H1 (cell line): ENCODE measurements around the gene CAP2. TPM values are rescaled to one million over a fixed set of nuclear protein-coding genes. Genes with fewer than 3 reads are reported as not detected.

Experiments used
- CEBPB ChIP-seq: IDR thresholded peaks from 2 replicates; pipeline ENCODE4 v1.6.1; 2012; ENCODE audit warnings: low read depth, low read length
- CREB1 ChIP-seq: IDR thresholded peaks from 2 replicates; pipeline ENCODE4 v1.6.1; 2012; ENCODE audit warnings: inconsistent platforms
- KDM4A ChIP-seq: IDR thresholded peaks from one replicate; pipeline ENCODE4 v1.7.1; 2012; ENCODE audit warnings: low read depth, mild to moderate bottlenecking, moderate library complexity, low read length, inconsistent platforms; ENCODE audit not compliant: severe bottlenecking
- NRF1 ChIP-seq: IDR thresholded peaks from 2 replicates; pipeline ENCODE4 v1.6.1; 2011; ENCODE audit warnings: mild to moderate bottlenecking, low read depth, low read length, improper control_type of control experiment
- RNF2 ChIP-seq: fragments of 200-900, 300-1000 bp; sonication (generic); IDR thresholded peaks from 2 replicates; pipeline ENCODE4 v1.7.1; 2016; ENCODE audit warnings: borderline replicate concordance, low read depth, mild to moderate bottlenecking, antibody characterized with exemption, low read length; ENCODE audit not compliant: poor library complexity, severe bottlenecking; ENCODE audit errors: missing control alignments
- SRF ChIP-seq: IDR thresholded peaks from 2 replicates; pipeline ENCODE4 v1.6.1; 2011; ENCODE audit warnings: mild to moderate bottlenecking, low read depth, low read length, moderate library complexity
- SUZ12 ChIP-seq: fragments of 200-600 bp; sonication (generic); IDR thresholded peaks from 2 replicates; pipeline ENCODE4 v1.6.1; 2012; ENCODE audit warnings: mild to moderate bottlenecking, inconsistent platforms, low read length, moderate library complexity, mixed read lengths
- TBP ChIP-seq: IDR thresholded peaks from 2 replicates; pipeline ENCODE4 v1.6.1; 2011; ENCODE audit warnings: low read depth, low read length, improper control_type of control experiment
- TCF12 ChIP-seq: IDR thresholded peaks from 2 replicates; pipeline ENCODE4 v1.6.1; 2011; ENCODE audit warnings: low read depth, mild to moderate bottlenecking, low read length
- polyA plus RNA-seq, 7 experiments: library from polyadenylated mRNA; depleted of rRNA in 3 of 7; stranded (reverse) in 5 of 7; unstranded in 2 of 7; fragments of >200 nt in 5 of 7; fragments of 200-250 nt in 2 of 7; gene quantifications; 1 replicate in 5 of 7; 2 replicates in 1 of 7; 4 replicates in 1 of 7; pipeline versions ENCODE4 v1.2.1 to v1.2.3, GENCODE V29; 2011 to 2013; ENCODE audit warnings: missing spikeins in 2 of 7, mixed read lengths in 2 of 7
- total RNA-seq: library from RNA; stranded (reverse); fragmentation: NEBNext Ultra II Directional; extraction: Animal tissue kit (Norgen Biotek cat#: 25700); gene quantifications from 2 replicates; pipeline ENCODE4 v1.2.1, GENCODE V29; 2021
- TF ChIP-seq, protein P1 (sequence below): fragments of 300-600 bp; sonication (generic); IDR thresholded peaks from 2 replicates; pipeline ENCODE4 v1.7.1; 2012; ENCODE audit warnings: low read length, moderate library complexity, mild to moderate bottlenecking, inconsistent platforms; ENCODE audit not compliant: insufficient replicate concordance
- TF ChIP-seq, protein P2 (sequence below): IDR thresholded peaks from 2 replicates; pipeline ENCODE4 v1.6.1; 2012; ENCODE audit warnings: low read length, inconsistent platforms

The CAP2 gene
- total and polyA plus RNA-seq, 2 of the 8 experiments (the other 6 are each of a cell fraction or from before 2014, with no cell fraction given), result 7.2 to 10.0 TPM

DNA sequence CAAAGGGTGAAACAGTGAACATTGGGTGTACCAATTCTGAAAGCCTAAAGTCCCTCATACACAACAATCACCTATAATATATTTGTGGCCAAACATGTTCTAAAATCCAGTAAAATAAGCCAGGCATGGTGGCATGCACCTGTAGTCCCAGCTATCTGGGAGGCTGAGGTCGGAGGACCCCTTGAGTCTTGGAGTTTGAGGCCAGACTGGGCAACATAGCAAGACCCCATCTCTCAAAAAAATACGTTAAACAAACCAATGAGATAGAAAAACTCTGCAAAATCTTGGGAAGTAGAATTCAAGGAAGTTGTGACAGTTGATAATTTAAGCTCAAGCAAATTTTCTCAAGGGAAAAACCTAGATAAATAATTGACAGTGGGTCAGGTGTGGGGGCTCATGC is 92.6 kb downstream of the CAP2 start (continued):
- TF ChIP-seq, protein P1, sequence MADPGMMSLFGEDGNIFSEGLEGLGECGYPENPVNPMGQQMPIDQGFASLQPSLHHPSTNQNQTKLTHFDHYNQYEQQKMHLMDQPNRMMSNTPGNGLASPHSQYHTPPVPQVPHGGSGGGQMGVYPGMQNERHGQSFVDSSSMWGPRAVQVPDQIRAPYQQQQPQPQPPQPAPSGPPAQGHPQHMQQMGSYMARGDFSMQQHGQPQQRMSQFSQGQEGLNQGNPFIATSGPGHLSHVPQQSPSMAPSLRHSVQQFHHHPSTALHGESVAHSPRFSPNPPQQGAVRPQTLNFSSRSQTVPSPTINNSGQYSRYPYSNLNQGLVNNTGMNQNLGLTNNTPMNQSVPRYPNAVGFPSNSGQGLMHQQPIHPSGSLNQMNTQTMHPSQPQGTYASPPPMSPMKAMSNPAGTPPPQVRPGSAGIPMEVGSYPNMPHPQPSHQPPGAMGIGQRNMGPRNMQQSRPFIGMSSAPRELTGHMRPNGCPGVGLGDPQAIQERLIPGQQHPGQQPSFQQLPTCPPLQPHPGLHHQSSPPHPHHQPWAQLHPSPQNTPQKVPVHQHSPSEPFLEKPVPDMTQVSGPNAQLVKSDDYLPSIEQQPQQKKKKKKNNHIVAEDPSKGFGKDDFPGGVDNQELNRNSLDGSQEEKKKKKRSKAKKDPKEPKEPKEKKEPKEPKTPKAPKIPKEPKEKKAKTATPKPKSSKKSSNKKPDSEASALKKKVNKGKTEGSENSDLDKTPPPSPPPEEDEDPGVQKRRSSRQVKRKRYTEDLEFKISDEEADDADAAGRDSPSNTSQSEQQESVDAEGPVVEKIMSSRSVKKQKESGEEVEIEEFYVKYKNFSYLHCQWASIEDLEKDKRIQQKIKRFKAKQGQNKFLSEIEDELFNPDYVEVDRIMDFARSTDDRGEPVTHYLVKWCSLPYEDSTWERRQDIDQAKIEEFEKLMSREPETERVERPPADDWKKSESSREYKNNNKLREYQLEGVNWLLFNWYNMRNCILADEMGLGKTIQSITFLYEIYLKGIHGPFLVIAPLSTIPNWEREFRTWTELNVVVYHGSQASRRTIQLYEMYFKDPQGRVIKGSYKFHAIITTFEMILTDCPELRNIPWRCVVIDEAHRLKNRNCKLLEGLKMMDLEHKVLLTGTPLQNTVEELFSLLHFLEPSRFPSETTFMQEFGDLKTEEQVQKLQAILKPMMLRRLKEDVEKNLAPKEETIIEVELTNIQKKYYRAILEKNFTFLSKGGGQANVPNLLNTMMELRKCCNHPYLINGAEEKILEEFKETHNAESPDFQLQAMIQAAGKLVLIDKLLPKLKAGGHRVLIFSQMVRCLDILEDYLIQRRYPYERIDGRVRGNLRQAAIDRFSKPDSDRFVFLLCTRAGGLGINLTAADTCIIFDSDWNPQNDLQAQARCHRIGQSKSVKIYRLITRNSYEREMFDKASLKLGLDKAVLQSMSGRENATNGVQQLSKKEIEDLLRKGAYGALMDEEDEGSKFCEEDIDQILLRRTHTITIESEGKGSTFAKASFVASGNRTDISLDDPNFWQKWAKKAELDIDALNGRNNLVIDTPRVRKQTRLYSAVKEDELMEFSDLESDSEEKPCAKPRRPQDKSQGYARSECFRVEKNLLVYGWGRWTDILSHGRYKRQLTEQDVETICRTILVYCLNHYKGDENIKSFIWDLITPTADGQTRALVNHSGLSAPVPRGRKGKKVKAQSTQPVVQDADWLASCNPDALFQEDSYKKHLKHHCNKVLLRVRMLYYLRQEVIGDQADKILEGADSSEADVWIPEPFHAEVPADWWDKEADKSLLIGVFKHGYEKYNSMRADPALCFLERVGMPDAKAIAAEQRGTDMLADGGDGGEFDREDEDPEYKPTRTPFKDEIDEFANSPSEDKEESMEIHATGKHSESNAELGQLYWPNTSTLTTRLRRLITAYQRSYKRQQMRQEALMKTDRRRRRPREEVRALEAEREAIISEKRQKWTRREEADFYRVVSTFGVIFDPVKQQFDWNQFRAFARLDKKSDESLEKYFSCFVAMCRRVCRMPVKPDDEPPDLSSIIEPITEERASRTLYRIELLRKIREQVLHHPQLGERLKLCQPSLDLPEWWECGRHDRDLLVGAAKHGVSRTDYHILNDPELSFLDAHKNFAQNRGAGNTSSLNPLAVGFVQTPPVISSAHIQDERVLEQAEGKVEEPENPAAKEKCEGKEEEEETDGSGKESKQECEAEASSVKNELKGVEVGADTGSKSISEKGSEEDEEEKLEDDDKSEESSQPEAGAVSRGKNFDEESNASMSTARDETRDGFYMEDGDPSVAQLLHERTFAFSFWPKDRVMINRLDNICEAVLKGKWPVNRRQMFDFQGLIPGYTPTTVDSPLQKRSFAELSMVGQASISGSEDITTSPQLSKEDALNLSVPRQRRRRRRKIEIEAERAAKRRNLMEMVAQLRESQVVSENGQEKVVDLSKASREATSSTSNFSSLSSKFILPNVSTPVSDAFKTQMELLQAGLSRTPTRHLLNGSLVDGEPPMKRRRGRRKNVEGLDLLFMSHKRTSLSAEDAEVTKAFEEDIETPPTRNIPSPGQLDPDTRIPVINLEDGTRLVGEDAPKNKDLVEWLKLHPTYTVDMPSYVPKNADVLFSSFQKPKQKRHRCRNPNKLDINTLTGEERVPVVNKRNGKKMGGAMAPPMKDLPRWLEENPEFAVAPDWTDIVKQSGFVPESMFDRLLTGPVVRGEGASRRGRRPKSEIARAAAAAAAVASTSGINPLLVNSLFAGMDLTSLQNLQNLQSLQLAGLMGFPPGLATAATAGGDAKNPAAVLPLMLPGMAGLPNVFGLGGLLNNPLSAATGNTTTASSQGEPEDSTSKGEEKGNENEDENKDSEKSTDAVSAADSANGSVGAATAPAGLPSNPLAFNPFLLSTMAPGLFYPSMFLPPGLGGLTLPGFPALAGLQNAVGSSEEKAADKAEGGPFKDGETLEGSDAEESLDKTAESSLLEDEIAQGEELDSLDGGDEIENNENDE, result no peak
- TF ChIP-seq TCF12 (no peak), CREB1 (no peak), CEBPB (no peak), SUZ12 (no peak), NRF1 (no peak), RNF2 (no peak), TBP (no peak), KDM4A (no peak), SRF (no peak)
- TF ChIP-seq, protein P2, sequence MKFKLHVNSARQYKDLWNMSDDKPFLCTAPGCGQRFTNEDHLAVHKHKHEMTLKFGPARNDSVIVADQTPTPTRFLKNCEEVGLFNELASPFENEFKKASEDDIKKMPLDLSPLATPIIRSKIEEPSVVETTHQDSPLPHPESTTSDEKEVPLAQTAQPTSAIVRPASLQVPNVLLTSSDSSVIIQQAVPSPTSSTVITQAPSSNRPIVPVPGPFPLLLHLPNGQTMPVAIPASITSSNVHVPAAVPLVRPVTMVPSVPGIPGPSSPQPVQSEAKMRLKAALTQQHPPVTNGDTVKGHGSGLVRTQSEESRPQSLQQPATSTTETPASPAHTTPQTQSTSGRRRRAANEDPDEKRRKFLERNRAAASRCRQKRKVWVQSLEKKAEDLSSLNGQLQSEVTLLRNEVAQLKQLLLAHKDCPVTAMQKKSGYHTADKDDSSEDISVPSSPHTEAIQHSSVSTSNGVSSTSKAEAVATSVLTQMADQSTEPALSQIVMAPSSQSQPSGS, result no peak
